Right ventricle myocardium superior (tissue), 1 donor: ENCODE data around the gene PSMC3. TPM values are rescaled to one million over a fixed set of nuclear protein-coding genes. Genes with fewer than 3 reads are reported as not detected.
A peak's percentile ranks its signal among the peaks of the same experiment; 100 is the strongest.

Source experiments
- ATAC-seq: fragments of 200-7000 bp; cut with Tn5 transposase; one replicate; pipeline ENCODE4 v1.9.1; 2020; ENCODE audit warnings: mild to moderate bottlenecking; ENCODE audit not compliant: poor library complexity
- DNase-seq: peaks from one replicate; pipeline ENCODE4 v3.0.0-alpha.2; 2020
- intact Hi-C: fragments of 100-400 bp; cut with DNase I; formaldehyde crosslinking; loops from one replicate; pipeline ENCODE4 v1.11.2; 2022
- total RNA-seq: library from RNA; stranded (reverse); fragmentation: NEBNext Ultra II Directional; extraction: Animal tissue kit (Norgen Biotek cat#: 25700); gene quantifications from one replicate; pipeline ENCODE4 v1.2.1, GENCODE V29; 2021
- donor health status: DM: no; HTN: yes; CAD: no; lungs with severe emphysema.

The PSMC3 gene
- total RNA-seq, 1 donor from 2014 or later, result 166 TPM

DNA sequence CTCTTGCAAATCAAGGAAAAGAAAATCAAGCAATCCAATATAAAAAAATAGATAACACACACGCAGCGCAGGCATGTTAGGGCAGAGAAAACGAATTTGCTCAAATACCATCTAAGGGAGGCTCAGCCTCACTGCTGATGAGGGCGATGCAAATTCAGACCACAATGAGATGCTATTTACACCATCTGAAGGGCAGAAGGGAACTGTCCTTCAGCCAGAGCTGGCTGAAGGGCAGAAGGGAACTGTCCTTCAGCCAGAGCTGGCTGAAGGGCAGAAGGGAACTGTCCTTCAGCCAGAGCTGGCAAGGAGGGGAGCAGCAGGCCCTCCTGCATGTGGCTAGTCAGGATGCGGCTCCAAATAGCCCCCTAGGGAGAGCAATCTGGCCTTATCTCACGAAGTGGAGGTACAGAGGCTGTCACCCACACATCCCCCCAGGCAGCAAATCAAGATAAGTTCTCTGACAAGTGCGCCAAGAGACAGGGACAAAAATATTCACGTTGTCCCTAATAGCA, 25.4 kb downstream of the PSMC3 start:
- DNase-seq, result peak; percentile 52

DNA sequence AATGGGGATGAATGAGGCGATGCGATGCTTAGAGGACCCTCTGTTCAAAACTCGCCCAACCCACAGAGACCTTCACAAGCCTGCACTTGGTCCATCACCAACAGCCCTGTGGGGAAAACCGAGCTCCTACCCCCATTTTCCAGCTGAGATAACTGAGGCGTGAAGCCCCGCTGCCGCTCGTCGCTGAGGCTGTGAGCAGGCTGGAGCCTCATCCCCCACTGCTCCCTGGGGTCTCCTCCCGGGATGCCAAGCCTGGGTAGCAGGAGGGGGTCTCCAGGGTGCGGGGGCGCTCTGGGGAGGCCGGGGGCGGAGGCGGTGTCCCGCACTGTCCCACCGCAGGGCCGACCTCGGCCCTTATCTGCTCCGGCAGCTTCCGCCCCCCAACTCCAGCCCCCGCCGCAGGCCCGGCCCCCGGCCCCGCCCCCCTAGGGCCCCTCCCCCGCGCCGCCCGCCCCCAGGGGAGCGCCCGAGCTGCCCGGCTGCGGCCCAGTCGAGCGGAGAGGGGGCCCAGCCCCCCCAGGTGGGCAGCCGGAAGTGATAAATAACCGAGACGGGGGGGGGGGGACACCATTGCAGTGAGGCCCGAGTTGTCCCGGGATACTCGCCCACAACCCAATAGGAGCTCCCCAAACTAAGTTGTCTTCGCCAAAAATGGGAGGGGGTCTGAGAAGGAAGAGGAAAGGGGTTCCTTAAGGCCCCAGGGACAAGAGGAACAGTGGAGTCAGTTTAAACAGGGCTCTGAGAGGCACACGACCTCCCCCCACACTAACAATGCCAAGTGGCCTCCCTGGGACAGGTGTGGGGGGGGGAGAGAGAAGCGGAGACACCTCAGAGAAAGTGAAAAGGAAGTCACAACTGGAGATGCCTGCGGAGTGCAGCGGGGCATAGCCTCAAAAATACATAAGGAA, 26.1 kb downstream of the PSMC3 start:
- intact Hi-C loops, result no loop called here
- DNase-seq, result peak; percentile 60
- peak; percentile 86 for ATAC-seq

More for the DNA sequence above, 25.4 kb downstream of the PSMC3 start:
- peak; percentile 93 for ATAC-seq
- intact Hi-C loops, result no loop called here

DNA sequence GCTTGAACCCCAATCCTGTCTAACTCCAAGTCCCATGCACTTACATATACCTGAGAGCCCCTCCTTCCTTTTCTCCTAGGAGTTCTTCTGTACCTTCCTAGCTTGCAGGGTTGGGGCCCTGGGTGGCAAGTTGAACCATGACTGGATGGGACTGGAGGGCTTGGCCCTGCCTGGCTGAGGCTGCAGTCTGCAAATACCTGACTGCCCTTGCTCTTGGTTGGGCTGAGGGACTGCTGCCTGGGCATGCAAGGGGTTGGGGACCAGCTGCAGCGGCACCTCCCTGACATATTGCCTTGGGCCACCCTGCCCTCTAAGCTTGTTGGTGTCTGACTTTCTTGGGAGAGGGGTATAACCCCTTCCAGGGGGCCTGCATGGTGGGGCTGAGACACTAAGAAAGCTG, 27.7 kb downstream of the PSMC3 start:
- ATAC-seq, result no peak
- DNase-seq, result peak; percentile 46
- intact Hi-C loops, result no loop called here

- intact Hi-C loops, result no loop called here
- DNase-seq (no peak), ATAC-seq (no peak)
Measured at GRCh38 chr11:47398011-47398410, 28.2 kb downstream of the PSMC3 start.

DNA sequence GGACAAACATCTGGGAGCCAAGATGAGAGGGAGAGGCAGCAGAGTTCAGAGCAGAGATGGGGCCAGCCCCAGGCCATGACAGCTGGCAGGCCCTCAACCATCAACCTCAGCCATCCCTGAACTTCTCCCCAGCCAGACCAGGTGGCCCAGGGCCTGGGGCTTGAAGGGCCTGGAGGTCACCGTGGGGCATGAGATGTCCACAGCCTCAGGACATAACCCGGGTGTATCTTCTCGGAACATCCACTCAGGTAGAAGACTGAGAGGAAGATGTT, 30.3 kb downstream of the PSMC3 start:
- DNase-seq (no peak), ATAC-seq (no peak)
- intact Hi-C loops, result no loop called here

- intact Hi-C loops, result no loop called here
- DNase-seq (peak; percentile 51), ATAC-seq (no peak)
Measured at GRCh38 chr11:47395223-47396048, 30.8 kb downstream of the PSMC3 start.

DNA sequence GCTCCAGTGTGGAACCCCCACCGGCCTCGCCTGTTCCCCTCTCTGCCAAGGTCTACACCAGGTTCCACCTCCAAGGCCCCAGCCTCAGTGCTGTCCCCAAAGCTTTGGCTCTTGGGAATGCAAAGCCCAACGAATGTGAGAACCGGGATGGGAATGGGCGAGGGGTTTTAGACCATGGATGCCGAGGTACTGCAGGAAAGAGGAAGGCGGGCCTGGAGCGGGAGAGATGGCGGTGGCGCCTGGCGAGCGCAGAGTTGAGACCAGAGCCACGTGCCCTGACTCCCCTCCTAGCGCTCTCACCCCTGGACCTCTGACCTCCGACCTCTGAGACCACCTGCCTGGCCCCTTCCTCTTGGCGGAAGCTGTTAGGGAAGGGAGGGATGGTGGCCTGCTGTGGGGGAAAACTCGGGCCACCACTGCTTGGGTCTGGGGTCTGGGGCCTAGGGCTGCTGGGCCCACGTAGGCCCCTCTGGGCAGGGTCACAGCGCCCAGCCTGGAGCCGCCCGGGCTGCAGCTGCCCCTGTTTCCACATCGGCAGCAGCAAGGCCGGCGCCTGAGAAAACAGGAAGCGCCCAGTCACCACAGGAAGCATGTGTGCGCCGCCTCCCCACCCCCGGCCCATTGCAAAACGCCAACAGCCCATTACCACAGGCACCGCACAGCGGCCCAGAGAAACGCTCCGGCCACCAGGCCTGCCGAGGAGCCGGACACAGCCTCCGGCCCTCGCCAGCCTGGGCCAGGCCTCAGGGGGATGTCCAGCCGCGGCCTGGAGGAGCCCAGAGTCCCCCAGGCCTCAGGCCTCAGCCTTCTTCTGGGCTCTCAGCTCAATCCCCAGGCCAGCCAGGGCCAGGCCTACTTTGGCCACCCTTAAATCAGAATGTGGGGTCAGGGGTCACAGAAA, 31.7 kb downstream of the PSMC3 start:
- intact Hi-C loops, result no loop called here
- DNase-seq (peak; percentile 84), ATAC-seq (peak; percentile 47)

DNA sequence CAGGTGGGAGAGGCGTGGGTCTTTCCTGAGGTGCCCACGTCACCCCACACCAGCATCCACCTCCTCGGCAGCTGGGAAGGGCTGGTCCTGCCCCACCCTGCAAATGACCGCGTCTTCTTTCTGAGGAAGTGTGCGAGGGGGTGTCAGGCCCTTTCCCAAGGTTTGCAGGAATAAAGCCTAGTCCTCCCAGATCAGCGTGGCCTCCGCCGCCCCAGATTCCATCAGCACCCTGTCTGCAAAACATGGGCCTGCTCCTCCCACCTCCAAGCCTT, 32.3 kb downstream of the PSMC3 start:
- DNase-seq (peak; percentile 72), ATAC-seq (peak; percentile 30)
- intact Hi-C loops, result no loop called here

GRCh38 chr11:47393163-47394049, 32.8 kb downstream of the PSMC3 start:
- DNase-seq (peak; percentile 67), ATAC-seq (peak; percentile 58)
- intact Hi-C loops, result no loop called here

DNA sequence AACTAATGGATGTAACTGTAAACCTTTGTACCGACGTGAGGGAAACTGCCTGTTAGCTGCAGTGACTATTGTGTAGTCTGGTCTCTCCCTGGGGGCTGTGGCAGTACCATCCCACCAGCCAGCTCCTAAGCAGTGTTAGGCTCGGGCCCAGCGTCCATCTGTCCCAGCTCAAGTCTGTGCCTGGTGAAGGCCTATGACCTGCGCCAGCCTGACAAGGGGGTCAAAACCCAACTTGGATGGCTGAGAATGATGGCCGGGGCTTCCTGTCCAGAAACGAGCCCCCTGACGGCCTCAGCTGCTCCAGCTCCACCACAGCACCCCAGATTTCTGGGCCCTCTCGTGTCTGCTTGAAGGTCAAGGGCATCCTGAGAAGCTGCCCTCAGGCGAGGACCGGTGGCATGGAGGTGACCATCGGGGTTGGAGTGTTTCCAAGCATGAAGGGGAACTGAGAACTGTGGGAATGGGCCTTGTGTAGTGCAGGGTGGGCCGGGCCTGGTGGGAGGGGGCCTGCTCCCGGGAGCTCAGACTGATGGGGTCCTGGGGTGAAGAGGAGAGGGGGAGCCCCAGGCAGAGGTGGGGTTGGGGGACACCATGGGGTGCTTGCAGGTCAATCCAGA, 33.6 kb downstream of the PSMC3 start:
- no peak for DNase-seq
- intact Hi-C loops, result no loop called here

GRCh38 chr11:47391711-47392432, 34.4 kb downstream of the PSMC3 start:
- DNase-seq (peak; percentile 3), ATAC-seq (no peak)
- intact Hi-C loops, result no loop called here

More for the DNA sequence above, 33.6 kb downstream of the PSMC3 start:
- ATAC-seq, result peak; percentile 3

- intact Hi-C loops, result no loop called here
- ATAC-seq (no peak), DNase-seq (peak; percentile 76)
Measured at GRCh38 chr11:47391077-47391583, 35.1 kb downstream of the PSMC3 start.

GRCh38 chr11:47390422-47390760, 35.8 kb downstream of the PSMC3 start:
- no peak for ATAC-seq
- no peak for DNase-seq
- intact Hi-C loops, result no loop called here

GRCh38 chr11:47389577-47390421, 36.4 kb downstream of the PSMC3 start:
- no peak for ATAC-seq
- DNase-seq, result peak; percentile 55
- intact Hi-C loops, result no loop called here

- DNase-seq (peak; percentile 46), ATAC-seq (no peak)
- intact Hi-C loops, result no loop called here
Measured at GRCh38 chr11:47388697-47389576, 37.3 kb downstream of the PSMC3 start.
